ENCODE data around the gene KLHDC3. TPM values are rescaled to one million over a fixed set of nuclear protein-coding genes. Genes with fewer than 3 reads are reported as not detected.

Gene KLHDC3
- total and polyA plus RNA-seq, 2 of the 13 experiments (the other 11 are each of a cell fraction or from before 2014, with no cell fraction given) = 78.3 to 91.5 TPM

- TF ChIP-seq ZHX1 (CRISPR knock-in tag; IDR thresholded peaks at IDR 0.05; ENCODE audit: low read depth) (0 out of 2 replicates have a peak, but pooled peaks have one; percentile 71), ZNF770 (CRISPR knock-in tag; IDR thresholded peaks at IDR 0.05) (peak; percentile 74), CCAR2 (optimal IDR thresholded peaks at IDR 0.05; ENCODE audit: low read depth, low read length) (no peak), ERF (CRISPR knock-in tag; IDR thresholded peaks at IDR 0.05) (peak; percentile 97), ZBTB40 (IDR thresholded peaks at IDR 0.05) (peak; percentile 50), ZBTB40 (CRISPR knock-in tag; IDR thresholded peaks at IDR 0.05) (0 out of 2 replicates have a peak, but pooled peaks have one; percentile 17), ARID5B (CRISPR knock-in tag; IDR thresholded peaks at IDR 0.05) (peak; percentile 76; the same call in 1 of the 2 replicates), ZNF629 (CRISPR knock-in tag; conservative IDR thresholded peaks at IDR 0.05) (no peak), ZNF10 (CRISPR knock-in tag; IDR thresholded peaks at IDR 0.05; ENCODE audit: borderline replicate concordance, low read depth) (no peak), CENPT (CRISPR knock-in tag; IDR thresholded peaks at IDR 0.05; ENCODE audit: low read depth) (no peak)
Observed at GRCh38 chr6:42978839-42979522, 35.1 kb upstream of the KLHDC3 start, which contains the start of gene PEX6 (continued).
